Measurements from ENCODE around the gene RFTN1.

DNA sequence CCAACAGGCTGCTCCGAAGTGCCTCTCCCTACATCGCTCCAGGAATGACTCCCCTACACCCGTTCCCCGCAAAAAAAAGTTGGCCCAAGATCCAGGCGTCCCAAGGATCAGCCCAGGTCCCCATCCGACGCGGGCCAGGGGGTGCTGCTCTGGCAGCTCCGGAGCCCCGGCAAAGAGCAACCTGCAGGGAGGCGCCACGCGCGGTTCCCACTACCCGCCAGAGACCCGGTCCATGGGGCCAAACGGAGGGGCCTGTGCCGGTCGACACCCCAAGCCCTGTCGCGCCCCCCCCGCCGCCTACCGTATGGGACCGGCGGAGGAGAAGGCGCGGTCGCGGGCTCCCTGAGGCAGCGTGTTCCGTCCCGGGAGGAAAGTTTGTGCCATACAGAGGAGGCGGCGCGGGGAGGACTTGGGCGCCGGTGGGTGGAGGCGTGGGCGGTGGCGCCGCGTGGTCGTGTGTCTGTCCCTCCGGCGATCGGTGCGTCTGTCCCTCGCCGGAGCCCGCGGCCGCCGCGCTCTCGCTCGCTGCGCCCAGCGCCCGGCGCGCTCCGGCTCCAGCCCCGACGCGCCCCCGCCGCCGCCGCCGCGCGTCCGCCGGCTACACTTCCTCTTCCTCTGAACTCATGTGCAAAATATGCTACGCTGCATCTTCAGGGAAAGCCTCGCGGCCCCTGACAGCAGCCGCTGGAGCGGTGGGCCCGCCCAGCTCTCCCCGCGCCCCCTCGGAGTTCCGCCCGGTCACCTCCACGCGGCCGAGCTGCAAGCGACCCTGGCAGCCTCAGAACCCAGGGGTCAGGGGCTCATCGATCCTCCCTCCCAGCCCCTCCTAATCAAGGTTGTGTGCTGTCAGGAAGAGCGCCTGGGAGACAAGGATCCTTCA, at the start of gene RFTN1:
- TF ChIP-seq, protein P1, sequence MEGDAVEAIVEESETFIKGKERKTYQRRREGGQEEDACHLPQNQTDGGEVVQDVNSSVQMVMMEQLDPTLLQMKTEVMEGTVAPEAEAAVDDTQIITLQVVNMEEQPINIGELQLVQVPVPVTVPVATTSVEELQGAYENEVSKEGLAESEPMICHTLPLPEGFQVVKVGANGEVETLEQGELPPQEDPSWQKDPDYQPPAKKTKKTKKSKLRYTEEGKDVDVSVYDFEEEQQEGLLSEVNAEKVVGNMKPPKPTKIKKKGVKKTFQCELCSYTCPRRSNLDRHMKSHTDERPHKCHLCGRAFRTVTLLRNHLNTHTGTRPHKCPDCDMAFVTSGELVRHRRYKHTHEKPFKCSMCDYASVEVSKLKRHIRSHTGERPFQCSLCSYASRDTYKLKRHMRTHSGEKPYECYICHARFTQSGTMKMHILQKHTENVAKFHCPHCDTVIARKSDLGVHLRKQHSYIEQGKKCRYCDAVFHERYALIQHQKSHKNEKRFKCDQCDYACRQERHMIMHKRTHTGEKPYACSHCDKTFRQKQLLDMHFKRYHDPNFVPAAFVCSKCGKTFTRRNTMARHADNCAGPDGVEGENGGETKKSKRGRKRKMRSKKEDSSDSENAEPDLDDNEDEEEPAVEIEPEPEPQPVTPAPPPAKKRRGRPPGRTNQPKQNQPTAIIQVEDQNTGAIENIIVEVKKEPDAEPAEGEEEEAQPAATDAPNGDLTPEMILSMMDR (IDR thresholded peaks at IDR 0.05) = no peak
- TF ChIP-seq POLR2A (IDR thresholded peaks at IDR 0.05) = peak; percentile 56
